ENCODE results near the gene ARVCF. TPM values are rescaled to one million over a fixed set of nuclear protein-coding genes. Genes with fewer than 3 reads are reported as not detected.

The ARVCF gene
- total and polyA plus RNA-seq, 9 of the 15 experiments (the other 6 are each of a cell fraction or from before 2014, with no cell fraction given) = 0.03 to 97.4 (median 15.6) TPM

GRCh38 chr22:19955241-19956128, 61.1 kb downstream of the ARVCF start (continued):
- TF ChIP-seq ZNF449 (CRISPR knock-in tag; IDR thresholded peaks at IDR 0.05) = no peak
- TF ChIP-seq HNRNPK (IDR thresholded peaks at IDR 0.05; ENCODE audit: low read depth, low read length, poor library complexity, severe bottlenecking) = no peak
- TF ChIP-seq CREM (IDR thresholded peaks at IDR 0.05; ENCODE audit: low read depth) = no peak
- no peak for TF ChIP-seq TRIM24 (IDR thresholded peaks at IDR 0.05)
- TF ChIP-seq OTX1 (CRISPR knock-in tag; IDR thresholded peaks at IDR 0.05) = no peak
- no peak for TF ChIP-seq GATAD2B (IDR thresholded peaks at IDR 0.05; ENCODE audit: borderline replicate concordance)
- no peak for TF ChIP-seq TRIM28 (IDR thresholded peaks at IDR 0.05)
- TF ChIP-seq ZNF766 (CRISPR knock-in tag; conservative IDR thresholded peaks at IDR 0.05) = no peak
- no peak for TF ChIP-seq ILK (tag; IDR thresholded peaks at IDR 0.05; ENCODE audit: borderline replicate concordance, low read depth)
- TF ChIP-seq TFAM (CRISPR knock-in tag; conservative IDR thresholded peaks at IDR 0.05) = no peak
- TF ChIP-seq ARID3B (CRISPR knock-in tag; IDR thresholded peaks at IDR 0.05; ENCODE audit: borderline replicate concordance) = peak; percentile 38; the same call in 1 of the 2 replicates
- no peak for TF ChIP-seq NR2C2 (CRISPR knock-in tag; IDR thresholded peaks at IDR 0.05)
- no peak for TF ChIP-seq NR2C2 (tag; IDR thresholded peaks at IDR 0.05)
- TF ChIP-seq ZFP30 (CRISPR knock-in tag; IDR thresholded peaks at IDR 0.05; ENCODE audit: borderline replicate concordance) = no peak
- TF ChIP-seq ZNF780A (CRISPR knock-in tag; IDR thresholded peaks at IDR 0.05) = 0 out of 2 replicates have a peak, but pooled peaks have one; percentile 5
- no peak for TF ChIP-seq ZNF124 (CRISPR knock-in tag; IDR thresholded peaks at IDR 0.05)
- no peak for TF ChIP-seq GTF2F1 (IDR thresholded peaks at IDR 0.05; ENCODE audit: low read depth, low read length)
- TF ChIP-seq RBBP5 (IDR thresholded peaks at IDR 0.05; ENCODE audit: borderline replicate concordance, insufficient read depth, low read length, poor library complexity, severe bottlenecking) = peak; percentile 24
- TF ChIP-seq SRSF9 (IDR thresholded peaks at IDR 0.05; ENCODE audit: borderline replicate concordance, low read depth, low read length) = no peak
- TF ChIP-seq ZFP1 (CRISPR knock-in tag; IDR thresholded peaks at IDR 0.05) = peak; percentile 34; the same call in 1 of the 2 replicates
- no peak for TF ChIP-seq GTF2A2 (tag; IDR thresholded peaks at IDR 0.05)
- no peak for TF ChIP-seq SNIP1 (IDR thresholded peaks at IDR 0.05; ENCODE audit: low read depth)
- 0 out of 4 replicates have a peak, but pooled peaks of 1 of the 2 experiments have one; percentile 18 for TF ChIP-seq NONO (IDR thresholded peaks at IDR 0.05; ENCODE audit: low read depth in 2 of 2, low read length in 1 of 2)
- TF ChIP-seq CGGBP1 (CRISPR knock-in tag; IDR thresholded peaks at IDR 0.05) = no peak
- no peak for TF ChIP-seq NR3C1 (CRISPR knock-in tag; IDR thresholded peaks at IDR 0.05)
- TF ChIP-seq RBM14 (IDR thresholded peaks at IDR 0.05; ENCODE audit: borderline replicate concordance, insufficient read depth, low read depth, low read length) = 0 out of 2 replicates have a peak, but pooled peaks have one; percentile 61
- TF ChIP-seq SUPT5H (IDR thresholded peaks at IDR 0.05) = peak; percentile 59

Measured in K562 (cell line).